Measurements from ENCODE around the gene LTK.

DNA sequence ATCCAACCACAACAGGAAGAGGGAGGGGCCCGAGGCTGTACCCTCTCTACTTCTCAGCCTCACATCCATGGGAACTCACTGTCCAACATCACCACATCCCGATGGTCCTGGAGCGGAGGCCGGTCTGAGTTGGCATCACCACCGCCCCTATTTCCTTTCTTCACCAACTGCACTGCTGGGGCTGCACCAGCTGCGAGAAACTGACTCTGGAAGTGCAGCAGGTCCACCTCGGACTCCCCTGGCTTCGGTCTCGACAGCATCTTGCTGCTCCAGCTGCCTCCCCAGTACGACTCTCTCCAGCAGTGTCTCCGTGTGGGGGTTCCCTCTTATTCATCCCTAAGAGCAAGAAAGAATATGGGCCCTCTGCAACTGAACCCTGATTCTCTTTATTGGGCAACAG is 23.2 kb upstream of the LTK start:
- TF ChIP-seq POLR2A (IDR thresholded peaks at IDR 0.05) (no peak), POLR2AphosphoS5 (IDR thresholded peaks at IDR 0.05) (no peak)

Data from spleen (tissue), 3 donors.